Activated T-cell treated with anti-CD3 and anti-CD28 coated beads, Interleukin-2, amount 50 U/mL, for 24 hours (primary cell): ENCODE data around the gene NDUFS7.
A peak's percentile ranks its signal among the peaks of the same experiment; 100 is the strongest.

Experiments
- DNase-seq: peaks from one replicate; pipeline ENCODE4 v3.0.0-alpha.2; 2020
- H3K27ac Mint-ChIP-seq: 2 replicates; pipeline ENCODE4 v1.8.0; 2020; ENCODE audit warnings: mild to moderate bottlenecking, mixed read lengths
- H3K27me3 Mint-ChIP-seq: 2 replicates; pipeline ENCODE4 v1.8.0; 2020; ENCODE audit warnings: mixed read lengths
- H3K36me3 Mint-ChIP-seq: 2 replicates; pipeline ENCODE4 v1.8.0; 2020; ENCODE audit warnings: low read depth, mixed read lengths
- H3K4me1 Mint-ChIP-seq: 2 replicates; pipeline ENCODE4 v1.8.0; 2020; ENCODE audit warnings: low read depth, mixed read lengths
- H3K4me3 Mint-ChIP-seq: 2 replicates; pipeline ENCODE4 v1.8.0; 2020; ENCODE audit warnings: mild to moderate bottlenecking, moderate library complexity, mixed read lengths
- H3K9me3 Mint-ChIP-seq: 2 replicates; pipeline ENCODE4 v1.8.0; 2020; ENCODE audit warnings: mixed read lengths

The NDUFS7 gene

GRCh38 chr19:1383312-1384084, at the start of gene NDUFS7:
NDUFS7 (plus strand) TSS chr19:1383907; CDS start chr19:1383927, 20 bp downstream.
- Mint-ChIP-seq H3K27me3 (peaks cover 3% of the 10 kb centered on the region), H3K27ac (peak within 1 kb of the TSS; percentile 99), H3K4me1 (peaks cover 27% of the 10 kb centered on the region), H3K9me3 (no peaks in the 10 kb centered on the region), H3K36me3 (peaks cover 27% of the 10 kb centered on the region), H3K4me3 (peak within 1 kb of the TSS; percentile 87)
- peak; percentile 99 for DNase-seq

DNA sequence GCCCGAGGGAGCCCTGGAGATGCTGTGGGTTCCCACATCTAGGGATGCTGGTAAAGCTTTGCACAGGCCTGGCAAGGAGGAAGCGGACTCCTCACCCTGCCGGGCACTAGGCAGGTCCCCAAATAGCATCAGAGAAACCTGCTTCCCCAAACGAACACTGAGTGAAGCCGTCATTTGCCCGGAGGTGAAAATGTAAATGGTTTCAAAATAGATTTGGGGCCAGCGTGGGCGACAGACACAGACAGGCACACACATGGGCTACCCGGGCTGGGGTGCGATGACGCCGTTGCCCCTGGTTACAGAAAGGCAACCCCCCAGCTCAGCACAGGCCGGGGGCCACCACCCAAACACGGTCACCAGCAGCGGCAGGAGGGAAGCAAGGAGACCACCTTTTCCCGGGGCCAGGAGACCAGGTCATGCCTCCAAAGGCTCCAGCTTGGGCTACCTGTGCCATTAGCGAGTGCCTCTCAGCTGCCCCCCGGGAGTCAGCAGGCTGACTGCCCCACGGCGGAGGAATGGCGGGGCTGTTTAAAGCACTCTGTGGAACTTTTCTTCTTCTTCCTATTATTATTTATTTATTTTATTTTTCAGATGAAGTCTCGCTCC, 47.5 kb upstream of the NDUFS7 start:
- Mint-ChIP-seq H3K4me3 (no peak overlapping the region), H3K9me3 (no peaks in the 10 kb centered on the region), H3K36me3 (no peaks in the 10 kb centered on the region), H3K4me1 (no peaks in the 10 kb centered on the region), H3K27ac (no peak overlapping the region), H3K27me3 (peaks cover 6% of the 10 kb centered on the region)
- no peak for DNase-seq

DNA sequence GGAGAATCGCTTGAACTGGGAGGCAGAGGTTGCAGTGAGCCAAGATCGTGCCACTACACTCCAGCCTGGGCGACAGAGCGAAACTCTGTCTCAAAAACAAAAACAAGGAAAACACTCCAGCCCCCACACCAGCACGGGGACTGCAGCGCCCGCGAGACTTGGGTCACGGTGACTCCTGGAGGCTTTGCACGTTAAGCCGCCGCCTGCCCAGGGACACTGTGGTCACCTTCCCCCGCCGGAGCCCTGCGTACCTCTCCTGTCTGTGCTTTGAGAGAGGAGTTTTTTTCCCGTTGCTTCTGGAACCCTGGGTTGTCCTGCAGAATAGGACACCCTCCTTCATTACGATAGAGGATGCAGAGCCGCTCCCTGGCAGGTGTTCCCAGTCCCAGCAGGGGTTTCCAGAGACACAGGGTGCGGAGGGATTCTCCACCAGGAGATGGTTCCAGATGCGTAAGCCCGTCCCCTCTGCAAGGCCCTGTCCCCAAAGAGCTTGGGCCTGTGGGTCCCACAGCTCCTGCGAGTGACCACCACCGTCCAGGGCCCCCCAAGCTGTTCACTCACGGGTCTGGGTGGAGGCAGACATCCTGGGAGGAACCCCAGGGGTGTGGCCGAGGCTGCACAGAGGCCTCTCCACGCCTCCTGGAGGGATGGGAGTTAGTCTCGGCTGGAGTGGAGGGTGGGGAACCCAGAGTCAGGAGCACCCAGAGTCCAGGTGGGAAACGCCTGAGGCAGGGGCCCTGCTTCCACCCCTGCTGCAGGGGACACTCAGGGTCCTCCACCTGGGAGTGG, 42.8 kb upstream of the NDUFS7 start:
- Mint-ChIP-seq H3K27ac (no peak overlapping the region), H3K4me1 (peaks cover 4% of the 10 kb centered on the region), H3K36me3 (no peaks in the 10 kb centered on the region), H3K4me3 (no peak overlapping the region), H3K27me3 (no peaks in the 10 kb centered on the region), H3K9me3 (no peaks in the 10 kb centered on the region)
- DNase-seq, result no peak

DNA sequence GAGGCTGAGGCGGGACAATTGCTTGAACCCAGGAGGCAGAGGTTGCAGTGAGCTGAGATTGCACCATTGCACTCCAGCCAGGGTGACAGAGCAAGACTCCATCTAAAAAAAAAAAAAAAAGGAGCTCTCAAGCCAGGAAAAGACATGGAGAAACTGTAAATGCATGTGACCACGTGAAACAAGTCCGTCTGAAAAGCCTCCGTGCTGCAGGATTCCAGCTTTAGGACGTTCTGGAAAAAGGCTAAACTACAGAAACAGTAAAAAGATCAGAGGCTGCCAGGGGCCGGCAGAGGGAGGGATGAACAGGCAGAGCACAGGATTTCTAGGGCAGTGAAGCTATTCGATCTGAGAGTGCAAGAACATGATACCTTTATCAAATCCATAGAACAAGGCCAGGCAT, 40.7 kb upstream of the NDUFS7 start:
- H3K36me3 Mint-ChIP-seq, result no peaks in the 10 kb centered on the region
- peaks cover 4% of the 10 kb centered on the region for H3K4me1 Mint-ChIP-seq
- H3K27ac Mint-ChIP-seq, result no peak overlapping the region
- DNase-seq, result no peak
- H3K27me3 Mint-ChIP-seq, result no peaks in the 10 kb centered on the region
- H3K4me3 Mint-ChIP-seq, result no peak overlapping the region
- H3K9me3 Mint-ChIP-seq, result no peaks in the 10 kb centered on the region

- Mint-ChIP-seq H3K4me3 (no peak overlapping the region), H3K27me3 (no peaks in the 10 kb centered on the region), H3K36me3 (no peaks in the 10 kb centered on the region), H3K4me1 (peaks cover 4% of the 10 kb centered on the region), H3K9me3 (no peaks in the 10 kb centered on the region), H3K27ac (no peak overlapping the region)
- DNase-seq, result no peak
These were observed 34.5 kb upstream of the NDUFS7 start for GRCh38 chr19:1349211-1349610.

- Mint-ChIP-seq H3K36me3 (peaks cover 7% of the 10 kb centered on the region), H3K27ac (no peak overlapping the region), H3K27me3 (no peaks in the 10 kb centered on the region), H3K4me1 (peaks cover 8% of the 10 kb centered on the region), H3K4me3 (no peak overlapping the region), H3K9me3 (no peaks in the 10 kb centered on the region)
- no peak for DNase-seq
These were observed 32.8 kb upstream of the NDUFS7 start for GRCh38 chr19:1350867-1351266.

GRCh38 chr19:1351381-1351851, 32.3 kb upstream of the NDUFS7 start:
- no peak overlapping the region for H3K4me3 Mint-ChIP-seq
- H3K4me1 Mint-ChIP-seq, result peaks cover 13% of the 10 kb centered on the region
- H3K9me3 Mint-ChIP-seq, result no peaks in the 10 kb centered on the region
- no peak for DNase-seq
- H3K27me3 Mint-ChIP-seq, result no peaks in the 10 kb centered on the region
- H3K27ac Mint-ChIP-seq, result no peak overlapping the region
- peaks cover 10% of the 10 kb centered on the region for H3K36me3 Mint-ChIP-seq

GRCh38 chr19:1353144-1353543, 30.6 kb upstream of the NDUFS7 start:
- H3K36me3 Mint-ChIP-seq, result peaks cover 27% of the 10 kb centered on the region
- H3K9me3 Mint-ChIP-seq, result no peaks in the 10 kb centered on the region
- no peak for DNase-seq
- no peak overlapping the region for H3K27ac Mint-ChIP-seq
- H3K4me1 Mint-ChIP-seq, result peaks cover 17% of the 10 kb centered on the region
- peak overlapping the region; percentile 15 for H3K4me3 Mint-ChIP-seq
- no peaks in the 10 kb centered on the region for H3K27me3 Mint-ChIP-seq

GRCh38 chr19:1354970-1355567, 28.6 kb upstream of the NDUFS7 start:
- H3K27me3 Mint-ChIP-seq, result no peaks in the 10 kb centered on the region
- no peak for DNase-seq
- H3K36me3 Mint-ChIP-seq, result peaks cover 47% of the 10 kb centered on the region
- H3K4me3 Mint-ChIP-seq, result peak overlapping the region; percentile 85
- H3K9me3 Mint-ChIP-seq, result no peaks in the 10 kb centered on the region
- H3K4me1 Mint-ChIP-seq, result peaks cover 17% of the 10 kb centered on the region
- H3K27ac Mint-ChIP-seq, result peak overlapping the region; percentile 79

DNA sequence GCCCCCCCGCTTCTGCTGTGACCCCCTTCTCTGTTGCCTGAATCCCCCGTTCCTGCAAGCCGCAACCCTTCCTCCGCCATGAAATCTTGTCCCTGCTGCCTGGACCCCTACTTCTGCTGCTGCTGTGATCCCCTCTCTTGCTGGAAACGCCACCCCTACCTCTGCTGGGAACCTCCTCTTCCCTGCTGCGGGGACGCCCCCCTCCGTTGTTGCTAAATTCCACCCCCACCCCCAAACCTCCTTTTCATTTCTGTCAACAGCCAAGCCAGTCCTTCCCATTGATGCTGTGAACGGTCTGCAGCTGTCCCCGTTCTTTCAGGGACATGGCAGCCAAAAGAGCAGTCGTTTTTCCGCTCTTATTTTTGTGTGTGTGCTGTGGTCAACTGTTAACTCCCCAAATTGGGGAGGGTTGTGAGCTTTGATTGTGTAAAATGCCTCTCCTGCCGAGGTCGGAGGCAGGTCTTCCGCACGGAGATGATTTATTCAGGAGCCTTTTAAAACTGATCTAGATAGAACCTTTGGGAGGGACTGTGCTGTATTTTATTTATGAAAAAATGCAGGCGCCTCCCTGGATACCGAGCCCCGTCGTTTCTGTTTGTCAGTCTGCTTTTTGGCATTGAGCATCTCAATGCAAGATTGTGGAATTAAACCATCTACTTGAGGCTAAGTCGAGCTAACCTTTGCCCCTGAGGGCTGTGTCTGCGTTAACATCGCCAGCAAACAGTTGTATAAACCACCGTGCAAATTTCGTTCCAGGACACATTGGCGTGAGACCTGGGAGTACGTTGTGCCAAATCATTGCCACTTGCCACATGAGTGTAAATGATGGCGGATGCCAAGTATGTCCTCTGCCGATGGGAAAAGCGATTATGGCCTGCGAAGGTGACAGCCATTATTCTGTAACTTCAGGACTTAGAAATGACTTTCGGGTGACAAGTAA, 27.9 kb upstream of the NDUFS7 start:
- peak overlapping the region; percentile 85 for H3K4me3 Mint-ChIP-seq
- peak overlapping the region; percentile 79 for H3K27ac Mint-ChIP-seq
- H3K27me3 Mint-ChIP-seq, result no peaks in the 10 kb centered on the region
- H3K4me1 Mint-ChIP-seq, result peaks cover 17% of the 10 kb centered on the region
- peaks cover 52% of the 10 kb centered on the region for H3K36me3 Mint-ChIP-seq
- no peaks in the 10 kb centered on the region for H3K9me3 Mint-ChIP-seq
- DNase-seq, result peak; percentile 48

DNA sequence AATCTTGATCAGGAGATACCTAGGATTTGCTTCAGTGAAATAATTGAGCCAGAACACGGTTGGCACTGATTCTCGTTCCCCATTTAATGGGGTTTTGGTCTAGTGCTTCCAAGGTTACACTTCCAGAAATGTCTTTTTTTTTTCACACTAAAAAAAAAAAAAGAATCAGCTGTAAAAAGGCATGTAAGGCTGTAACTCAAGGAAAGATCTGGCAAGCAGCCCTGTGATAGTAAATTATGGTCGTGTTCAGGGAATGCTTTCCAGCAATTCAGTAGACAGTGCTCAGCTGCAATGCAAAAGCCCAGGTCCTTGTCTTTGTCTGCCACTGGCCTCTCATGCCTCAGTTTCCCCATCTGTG, 27.2 kb upstream of the NDUFS7 start:
- H3K4me3 Mint-ChIP-seq, result peak overlapping the region; percentile 85
- H3K36me3 Mint-ChIP-seq, result peaks cover 59% of the 10 kb centered on the region
- H3K9me3 Mint-ChIP-seq, result no peaks in the 10 kb centered on the region
- no peak for DNase-seq
- H3K27ac Mint-ChIP-seq, result no peak overlapping the region
- H3K4me1 Mint-ChIP-seq, result peaks cover 19% of the 10 kb centered on the region
- H3K27me3 Mint-ChIP-seq, result no peaks in the 10 kb centered on the region

DNA sequence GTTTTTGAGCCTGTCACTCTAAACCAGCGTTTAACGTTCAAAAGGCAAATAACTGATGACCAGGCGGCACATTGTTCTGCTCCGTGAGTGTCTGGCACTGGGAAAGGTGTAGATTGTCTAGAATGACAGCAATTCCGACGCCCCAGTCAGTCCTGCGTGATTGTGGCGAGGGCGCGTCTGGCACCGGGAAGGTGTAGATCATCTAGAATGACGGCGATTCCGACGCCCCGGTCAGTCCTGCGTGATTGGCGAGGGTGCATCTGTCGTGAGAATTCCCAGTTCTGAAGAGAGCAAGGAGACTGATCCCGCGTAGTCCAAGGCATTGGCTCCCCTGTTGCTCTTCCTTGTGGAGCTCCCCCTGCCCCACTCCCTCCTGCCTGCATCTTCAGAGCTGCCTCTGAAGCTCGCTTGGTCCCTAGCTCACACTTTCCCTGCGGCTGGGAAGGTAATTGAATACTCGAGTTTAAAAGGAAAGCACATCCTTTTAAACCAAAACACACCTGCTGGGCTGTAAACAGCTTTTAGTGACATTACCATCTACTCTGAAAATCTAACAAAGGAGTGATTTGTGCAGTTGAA, 26.1 kb upstream of the NDUFS7 start:
- Mint-ChIP-seq H3K9me3 (no peaks in the 10 kb centered on the region), H3K27ac (no peak overlapping the region), H3K27me3 (no peaks in the 10 kb centered on the region), H3K4me3 (no peak overlapping the region), H3K36me3 (peaks cover 70% of the 10 kb centered on the region), H3K4me1 (peaks cover 26% of the 10 kb centered on the region)
- no peak for DNase-seq

GRCh38 chr19:1360126-1360817, 23.4 kb upstream of the NDUFS7 start:
- peaks cover 94% of the 10 kb centered on the region for H3K36me3 Mint-ChIP-seq
- H3K9me3 Mint-ChIP-seq, result no peaks in the 10 kb centered on the region

More at GRCh38 chr19:1360126-1360817, 23.4 kb upstream of the NDUFS7 start:
- Mint-ChIP-seq H3K4me1 (peaks cover 46% of the 10 kb centered on the region), H3K27ac (no peak overlapping the region), H3K27me3 (no peaks in the 10 kb centered on the region), H3K4me3 (no peak overlapping the region)
- DNase-seq, result no peak
